ENCODE data around the gene LINS1.
"Not testable (repeated sequence)": the region's sequence is repeated elsewhere in the genome, so short reads cannot be mapped to it uniquely, and the experiment has no call there.

LINS1 gene

GRCh38 chr15:100602823-100603393 lies 924 bp upstream of the LINS1 start:
- DNase-seq (ENCODE audit: low read depth in 2 of 2) = peak in 1 of 2 donors; percentile 4

GRCh38 chr15:100601617-100602063 lies 344 bp downstream of the LINS1 start:
- DNase-seq (ENCODE audit: low read depth in 2 of 2) = no peak

- peak in 1 of 2 donors; percentile 24 for DNase-seq (ENCODE audit: low read depth in 2 of 2)
Measured at GRCh38 chr15:100601163-100601562, 821 bp downstream of the LINS1 start.

- no peak for DNase-seq (ENCODE audit: low read depth in 2 of 2)
Measured at GRCh38 chr15:100598655-100599054, 3.3 kb downstream of the LINS1 start.

GRCh38 chr15:100597862-100598261 lies 4.1 kb downstream of the LINS1 start:
- no peak for DNase-seq (ENCODE audit: low read depth in 2 of 2)

GRCh38 chr15:100596792-100597191 lies 5.2 kb downstream of the LINS1 start:
- DNase-seq (ENCODE audit: low read depth in 2 of 2) = peak; percentile 86 to 97

- DNase-seq (ENCODE audit: low read depth in 2 of 2) = no peak
Measured at GRCh38 chr15:100595964-100596363, 6.0 kb downstream of the LINS1 start.

- no peak for DNase-seq (ENCODE audit: low read depth in 2 of 2)
Measured at GRCh38 chr15:100593431-100593830, 8.6 kb downstream of the LINS1 start.

- no peak for DNase-seq (ENCODE audit: low read depth in 2 of 2)
Measured at GRCh38 chr15:100592898-100593297, 9.1 kb downstream of the LINS1 start.

GRCh38 chr15:100591835-100592234 lies 10.1 kb downstream of the LINS1 start:
- DNase-seq (ENCODE audit: low read depth in 2 of 2) = no peak

- DNase-seq (ENCODE audit: low read depth in 2 of 2) = not testable (repeated sequence)
Measured at GRCh38 chr15:100591163-100591562, 10.8 kb downstream of the LINS1 start.

GRCh38 chr15:100588638-100589242 lies 13.2 kb downstream of the LINS1 start:
- no peak for DNase-seq (ENCODE audit: low read depth in 2 of 2)

- DNase-seq (ENCODE audit: low read depth in 2 of 2) = no peak
Measured at GRCh38 chr15:100580414-100580813, 21.6 kb downstream of the LINS1 start.

- no peak for DNase-seq (ENCODE audit: low read depth in 2 of 2)
Measured at GRCh38 chr15:100573526-100573925, 28.5 kb downstream of the LINS1 start.

- no peak for DNase-seq (ENCODE audit: low read depth in 2 of 2)
Measured at GRCh38 chr15:100572362-100572983, 29.5 kb downstream of the LINS1 start.

- no peak for DNase-seq (ENCODE audit: low read depth in 2 of 2)
Measured at GRCh38 chr15:100571592-100572167, 30.3 kb downstream of the LINS1 start.

GRCh38 chr15:100570735-100571313 lies 31.2 kb downstream of the LINS1 start:
- DNase-seq (ENCODE audit: low read depth in 2 of 2) = no peak

GRCh38 chr15:100570275-100570674 lies 31.7 kb downstream of the LINS1 start:
- no peak for DNase-seq (ENCODE audit: low read depth in 2 of 2)

- no peak for DNase-seq (ENCODE audit: low read depth in 2 of 2)
Measured at GRCh38 chr15:100569391-100569790, 32.6 kb downstream of the LINS1 start.

- no peak for DNase-seq (ENCODE audit: low read depth in 2 of 2)
Measured at GRCh38 chr15:100566850-100567628, 34.9 kb downstream of the LINS1 start.

GRCh38 chr15:100565591-100565990 lies 36.4 kb downstream of the LINS1 start:
- no peak for DNase-seq (ENCODE audit: low read depth in 2 of 2)

GRCh38 chr15:100560323-100560722 lies 41.7 kb downstream of the LINS1 start:
- DNase-seq (ENCODE audit: low read depth in 2 of 2) = no peak
